ENCODE measurements around the gene ZNF577. TPM values are rescaled to one million over a fixed set of nuclear protein-coding genes. Genes with fewer than 3 reads are reported as not detected.

ZNF577 gene
- total RNA-seq, 4 donors from 2014 or later: 6.7 to 20.5 (median 18.6) TPM

GRCh38 chr19:51889934-51890333 lies 2.2 kb upstream of the ZNF577 start:
- TF ChIP-seq POLR2A (IDR thresholded peaks at IDR 0.05): no peak
- TF ChIP-seq, protein P1, sequence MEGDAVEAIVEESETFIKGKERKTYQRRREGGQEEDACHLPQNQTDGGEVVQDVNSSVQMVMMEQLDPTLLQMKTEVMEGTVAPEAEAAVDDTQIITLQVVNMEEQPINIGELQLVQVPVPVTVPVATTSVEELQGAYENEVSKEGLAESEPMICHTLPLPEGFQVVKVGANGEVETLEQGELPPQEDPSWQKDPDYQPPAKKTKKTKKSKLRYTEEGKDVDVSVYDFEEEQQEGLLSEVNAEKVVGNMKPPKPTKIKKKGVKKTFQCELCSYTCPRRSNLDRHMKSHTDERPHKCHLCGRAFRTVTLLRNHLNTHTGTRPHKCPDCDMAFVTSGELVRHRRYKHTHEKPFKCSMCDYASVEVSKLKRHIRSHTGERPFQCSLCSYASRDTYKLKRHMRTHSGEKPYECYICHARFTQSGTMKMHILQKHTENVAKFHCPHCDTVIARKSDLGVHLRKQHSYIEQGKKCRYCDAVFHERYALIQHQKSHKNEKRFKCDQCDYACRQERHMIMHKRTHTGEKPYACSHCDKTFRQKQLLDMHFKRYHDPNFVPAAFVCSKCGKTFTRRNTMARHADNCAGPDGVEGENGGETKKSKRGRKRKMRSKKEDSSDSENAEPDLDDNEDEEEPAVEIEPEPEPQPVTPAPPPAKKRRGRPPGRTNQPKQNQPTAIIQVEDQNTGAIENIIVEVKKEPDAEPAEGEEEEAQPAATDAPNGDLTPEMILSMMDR (IDR thresholded peaks at IDR 0.05): no peak
- no peak overlapping the region for H3K4me3 ChIP-seq (ENCODE audit: low read depth, poor library complexity, severe bottlenecking)
- intact Hi-C loops (cut with DNase I; ENCODE audit: low total_unique reads): no loop called here
- DNase-seq (ENCODE audit: low spot score in 2 of 2): no peak

- TF ChIP-seq, protein P1 (IDR thresholded peaks at IDR 0.05): no peak
- no peak for DNase-seq (ENCODE audit: low spot score in 2 of 2)
- 94 to 96% methylated on average over 2 of the region's 2 CpGs for WGBS, 2 donors
- no peak overlapping the region for H3K4me3 ChIP-seq (ENCODE audit: low read depth, poor library complexity, severe bottlenecking)
- intact Hi-C loops (cut with DNase I; ENCODE audit: low total_unique reads): no loop called here
Observed at GRCh38 chr19:51884713-51885112, 3.0 kb downstream of the ZNF577 start.

DNA sequence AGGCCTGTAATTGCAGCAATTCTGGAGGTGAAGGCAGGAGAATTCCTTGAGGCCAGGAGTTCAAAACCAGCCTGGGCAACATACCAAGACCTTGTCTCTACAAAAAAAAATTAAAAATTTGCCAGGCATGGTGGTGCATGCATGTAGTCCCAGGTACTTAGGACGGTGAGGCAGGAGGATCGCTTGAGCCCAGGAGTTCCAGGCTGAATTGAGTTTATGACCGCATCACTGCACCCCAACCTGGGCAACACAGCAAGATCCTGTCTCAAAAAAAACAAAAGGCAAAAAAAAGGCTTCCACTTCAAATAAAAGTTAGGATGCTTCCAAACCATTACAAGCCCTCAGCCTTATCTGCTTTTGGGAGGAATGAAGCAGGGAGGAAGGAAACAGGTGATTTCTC lies 5.2 kb downstream of the ZNF577 start:
- 98 to 100% methylated on average over 3 of the region's 3 CpGs for WGBS, 2 donors
- no peak for TF ChIP-seq POLR2A (IDR thresholded peaks at IDR 0.05)
- TF ChIP-seq, protein P1 (IDR thresholded peaks at IDR 0.05): no peak
- no peak for DNase-seq (ENCODE audit: low spot score in 2 of 2)
- intact Hi-C loops (cut with DNase I; ENCODE audit: low total_unique reads): no loop called here
- no peak overlapping the region for H3K4me3 ChIP-seq (ENCODE audit: low read depth, poor library complexity, severe bottlenecking)

DNA sequence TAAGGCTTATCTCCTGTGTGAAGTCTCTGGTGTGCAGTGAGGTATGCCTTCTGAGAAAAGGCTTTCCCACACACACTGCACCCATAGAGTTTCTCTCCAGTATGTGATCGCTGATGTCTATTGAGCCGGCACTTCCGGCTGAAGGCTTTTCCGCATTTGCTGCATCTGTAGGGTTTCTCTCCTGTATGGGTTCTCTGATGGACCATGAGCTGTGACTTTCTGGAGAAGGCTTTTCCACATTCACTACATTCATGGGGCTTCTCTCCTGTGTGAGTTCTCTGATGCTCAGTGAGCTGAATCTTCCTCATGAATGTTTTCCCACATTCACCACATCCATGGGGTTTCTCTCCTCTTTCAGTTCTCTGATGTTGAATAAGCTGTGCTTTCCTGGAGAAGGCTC lies 14.7 kb downstream of the ZNF577 start:
- DNase-seq (ENCODE audit: low spot score in 2 of 2): no peak
- intact Hi-C loops (cut with DNase I; ENCODE audit: low total_unique reads): no loop called here
- 97 to 98% methylated on average over 4 of the region's 4 CpGs for WGBS, 2 donors
- no peak overlapping the region for H3K4me3 ChIP-seq (ENCODE audit: low read depth, poor library complexity, severe bottlenecking)
- TF ChIP-seq POLR2A (IDR thresholded peaks at IDR 0.05): no peak
- TF ChIP-seq, protein P1 (IDR thresholded peaks at IDR 0.05): no peak

DNA sequence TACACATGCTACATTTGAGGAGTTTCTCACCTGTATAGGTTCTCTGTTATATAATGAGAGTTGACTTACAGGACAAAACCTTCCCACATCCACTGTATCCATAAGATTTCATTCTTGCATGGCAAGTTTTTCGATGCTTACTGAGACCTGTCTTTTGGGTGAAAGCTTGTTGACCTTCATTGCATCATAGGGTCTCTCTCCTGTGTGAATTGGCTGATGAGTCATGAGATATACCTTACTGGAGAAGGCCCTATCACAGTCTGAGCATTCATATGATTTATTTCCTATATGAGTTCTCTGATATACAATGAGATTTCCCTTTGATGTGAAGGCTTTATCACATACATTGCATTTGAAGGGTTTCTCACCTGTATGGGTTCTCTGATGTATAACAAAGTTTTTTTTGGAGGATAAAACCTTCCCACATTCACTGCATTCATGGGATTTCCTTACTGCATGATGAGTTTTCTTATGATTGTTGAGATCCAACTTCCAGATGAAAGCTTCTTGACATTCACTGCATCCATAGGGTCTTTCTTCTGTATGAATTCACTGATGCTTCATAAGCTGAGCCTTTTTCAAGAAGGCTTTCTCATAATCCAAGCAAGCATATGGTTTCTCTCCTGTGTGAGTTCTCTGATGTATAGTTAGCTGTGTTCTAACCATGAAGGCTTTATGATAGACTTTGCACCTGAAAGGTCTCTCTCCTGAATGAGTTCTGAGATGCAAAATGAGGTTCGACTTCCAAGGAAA lies 25.7 kb downstream of the ZNF577 start:
- DNase-seq (ENCODE audit: low spot score in 2 of 2): no peak
- 90 to 91% methylated on average over 2 of the region's 2 CpGs for WGBS, 2 donors
- no peak overlapping the region for H3K4me3 ChIP-seq (ENCODE audit: low read depth, poor library complexity, severe bottlenecking)
- TF ChIP-seq, protein P1 (IDR thresholded peaks at IDR 0.05): no peak
- intact Hi-C loops (cut with DNase I; ENCODE audit: low total_unique reads): no loop called here

DNA sequence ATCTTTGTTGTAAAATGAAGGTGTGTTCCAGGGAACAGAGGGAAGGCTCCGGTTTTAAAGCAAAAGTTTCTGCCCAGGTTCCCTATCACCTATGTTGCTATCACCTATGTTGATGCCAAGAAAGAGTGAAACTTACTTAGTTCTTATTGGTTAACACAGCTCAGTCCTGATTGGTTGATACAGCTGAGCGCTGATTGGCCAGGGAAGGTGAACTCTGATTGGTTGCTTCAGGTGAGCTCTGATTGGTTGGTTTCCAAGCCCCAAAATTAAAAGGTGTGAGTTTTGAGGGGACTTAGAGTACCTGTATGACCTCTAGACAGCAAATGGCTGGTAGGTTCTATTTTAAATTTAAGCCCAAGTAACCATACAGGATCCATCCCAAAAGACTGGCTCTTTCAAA lies 50.6 kb downstream of the ZNF577 start:
- no peak for DNase-seq (ENCODE audit: low spot score in 2 of 2)
- no peak overlapping the region for H3K4me3 ChIP-seq (ENCODE audit: low read depth, poor library complexity, severe bottlenecking)
- no peak for TF ChIP-seq POLR2A (IDR thresholded peaks at IDR 0.05)
- TF ChIP-seq, protein P1 (IDR thresholded peaks at IDR 0.05): no peak
- WGBS, 2 donors: 97 to 98% methylated on average over 2 of the region's 2 CpGs
- intact Hi-C loops (cut with DNase I; ENCODE audit: low total_unique reads): no loop called here
